HG03025 (cell line): ENCODE results near the gene HCAR3.
"Not testable (repeated sequence)": the region's sequence is repeated elsewhere in the genome, so short reads cannot be mapped to it uniquely, and the experiment has no call there.

Experiments used
- ATAC-seq: cut with Tn5 transposase; IDR thresholded peaks from one replicate; pipeline ENCODE4 v1.9.1; 2021; ENCODE audit warnings: mild to moderate bottlenecking, moderate library complexity; ENCODE audit not compliant: unreplicated experiment, low FRiP score

Gene HCAR3

DNA sequence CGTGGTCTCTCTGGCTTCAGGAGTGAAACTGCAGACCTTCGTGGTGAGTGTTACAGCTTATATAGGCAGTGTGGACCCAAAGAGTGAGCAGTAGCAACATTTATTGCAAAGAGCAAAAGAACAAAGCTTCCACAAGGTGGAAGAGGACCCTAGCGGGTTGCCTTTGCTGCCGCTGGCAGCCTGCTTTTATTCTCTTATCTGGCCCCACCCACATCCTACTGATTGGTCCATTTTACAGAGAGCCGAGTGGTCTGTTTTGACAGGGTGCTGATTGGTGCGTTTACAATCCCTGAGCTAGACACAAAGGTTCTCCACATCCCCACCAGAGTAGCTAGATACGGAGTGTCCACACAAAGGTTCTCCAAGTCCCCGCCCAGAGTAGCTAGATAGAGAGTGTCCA lies 40.6 kb downstream of the HCAR3 start:
- not testable (repeated sequence) for ATAC-seq

GRCh38 chr12:122672515-122672914 lies 44.1 kb downstream of the HCAR3 start:
- no peak for ATAC-seq

DNA sequence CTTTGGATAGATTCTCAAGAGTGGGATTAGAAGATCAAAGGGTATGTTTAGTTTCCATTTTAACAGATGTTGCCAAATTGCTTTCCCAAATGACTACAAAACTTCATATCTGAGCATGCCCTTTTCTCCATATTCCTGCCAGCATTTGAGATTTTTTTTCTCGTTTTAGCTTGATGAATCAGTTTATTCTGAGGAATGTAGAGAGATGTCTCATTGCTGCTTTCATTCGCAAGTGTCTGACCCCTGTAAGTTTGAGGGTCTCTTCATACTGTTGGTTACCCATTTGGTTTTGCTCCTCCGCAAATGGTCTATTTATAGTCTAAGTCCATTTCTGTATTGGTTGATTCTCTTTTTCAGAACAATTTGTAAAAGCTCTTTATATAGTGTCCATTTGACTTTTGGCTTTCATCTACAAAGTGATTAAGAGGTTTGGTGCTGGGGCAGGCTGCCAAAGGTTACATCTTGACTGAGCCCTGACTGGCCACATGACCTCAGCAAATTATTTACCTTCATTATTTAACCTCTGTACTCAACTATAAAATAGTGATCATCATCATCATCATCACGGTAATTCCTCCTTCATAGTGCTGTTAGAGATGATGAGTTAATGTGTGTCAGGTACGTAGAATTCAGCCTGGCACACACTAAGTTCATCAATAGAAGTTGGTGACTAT lies 47.1 kb downstream of the HCAR3 start:
- ATAC-seq: no peak

DNA sequence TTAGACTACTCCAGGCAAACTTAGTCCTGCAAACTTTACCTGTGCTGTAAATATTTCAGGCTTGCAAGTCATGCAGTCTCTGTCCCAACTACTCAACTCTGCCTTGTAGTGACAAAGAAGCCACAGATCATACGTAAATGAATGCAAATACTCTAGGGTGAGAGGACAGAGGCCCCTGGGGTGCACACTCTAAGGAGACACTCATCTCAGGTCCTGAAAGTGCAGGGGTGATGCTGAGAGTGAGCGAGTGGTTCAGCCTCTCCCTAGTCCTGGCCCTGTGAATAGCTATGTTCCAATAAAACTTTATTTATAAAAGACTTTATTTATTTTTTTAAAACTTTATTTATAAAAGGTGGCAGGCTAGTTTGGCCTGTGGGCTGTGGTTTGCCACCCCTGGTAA lies 48.3 kb downstream of the HCAR3 start:
- ATAC-seq: no peak

- ATAC-seq: no peak
Measured at GRCh38 chr12:122665759-122666158, 50.9 kb downstream of the HCAR3 start.

DNA sequence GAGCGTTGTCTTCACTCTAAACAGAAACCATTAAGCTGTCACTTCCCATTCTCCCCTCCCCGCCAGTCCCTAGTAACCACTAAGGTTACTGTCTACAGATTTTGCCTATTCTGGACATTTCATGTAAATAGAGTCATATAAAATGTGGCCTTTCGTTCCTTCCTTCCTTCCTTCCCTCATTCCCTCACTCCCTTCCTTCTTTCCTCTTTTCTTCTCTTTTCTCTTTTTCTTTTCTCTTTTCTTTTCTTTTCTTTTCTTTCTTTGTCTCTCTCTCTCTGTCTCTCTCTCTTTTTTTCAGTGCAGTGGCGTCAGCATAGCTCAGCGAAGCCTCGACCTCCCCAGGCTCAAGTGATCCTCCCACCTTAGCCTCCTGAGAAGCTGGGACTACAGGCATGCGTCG lies 51.3 kb downstream of the HCAR3 start:
- ATAC-seq: no peak
